Keratinocyte (primary cell): ENCODE measurements around the gene COL6A2. TPM values are rescaled to one million over a fixed set of nuclear protein-coding genes. Genes with fewer than 3 reads are reported as not detected.

ENCODE experiments used
- DNase-seq: peaks from one replicate; pipeline ENCODE4 v3.0.0-alpha.2; 2011; ENCODE audit warnings: low read depth, missing footprints, low spot score
- FAIRE-seq: peaks from 2 replicates; lab custom pipeline; 2011; peaks lifted over from hg19 to GRCh38; lab: Jason Lieb, UNC
- H2AFZ ChIP-seq: 2 replicates; pipeline ENCODE4 v1.6.0; 2012; ENCODE audit warnings: low read length, control low read depth, inconsistent platforms; ENCODE audit not compliant: control insufficient read depth
- H3K27ac ChIP-seq: 2 replicates; pipeline ENCODE4 v1.5.1; 2011; ENCODE audit warnings: low read length; ENCODE audit not compliant: control insufficient read depth, insufficient read depth
- H3K27me3 ChIP-seq: 3 replicates; pipeline ENCODE4 v1.6.0; 2011; ENCODE audit warnings: low read length; ENCODE audit not compliant: control insufficient read depth, insufficient read depth; ENCODE audit errors: extremely low read depth
- H3K36me3 ChIP-seq, 2 experiments: 2 replicates in 1 of 2; 3 replicates in 1 of 2; pipeline ENCODE4 v1.5.1; 2011; ENCODE audit warnings: low read length in 2 of 2, mild to moderate bottlenecking in 1 of 2; ENCODE audit not compliant: control insufficient read depth in 2 of 2, insufficient read depth in 2 of 2; ENCODE audit errors: extremely low read depth in 1 of 2
- H3K4me1 ChIP-seq: 3 replicates; pipeline ENCODE4 v1.5.1; 2011; ENCODE audit warnings: low read length; ENCODE audit not compliant: control insufficient read depth, insufficient read depth; ENCODE audit errors: extremely low read depth
- H3K4me2 ChIP-seq: 3 replicates; pipeline ENCODE4 v1.6.0; 2011; ENCODE audit warnings: low read depth, low read length; ENCODE audit not compliant: control insufficient read depth, insufficient read depth; ENCODE audit errors: extremely low read depth
- H3K4me3 ChIP-seq, 3 experiments: fragments of 200-600 bp in 1 of 3; sonication (generic) in 1 of 3; 2 replicates in 2 of 3; 3 replicates in 1 of 3; pipeline ENCODE4 v1.5.1; 2011 to 2016; ENCODE audit warnings: low read length in 3 of 3, mild to moderate bottlenecking in 3 of 3, control low read depth in 2 of 3, inconsistent platforms in 1 of 3, low read depth in 1 of 3, mixed read lengths in 1 of 3, mixed run types in 1 of 3, moderate library complexity in 1 of 3; ENCODE audit not compliant: control insufficient read depth in 2 of 3, insufficient read depth in 2 of 3; ENCODE audit errors: extremely low read depth in 1 of 3
- H3K79me2 ChIP-seq: 2 replicates; pipeline ENCODE4 v1.6.0; 2012; ENCODE audit warnings: low read length; ENCODE audit not compliant: control insufficient read depth, insufficient read depth
- H3K9ac ChIP-seq: 3 replicates; pipeline ENCODE4 v1.6.0; 2011; ENCODE audit warnings: low read length; ENCODE audit not compliant: control insufficient read depth, insufficient read depth; ENCODE audit errors: extremely low read depth
- H3K9me1 ChIP-seq: 3 replicates; pipeline ENCODE4 v1.6.0; 2011; ENCODE audit warnings: low read length; ENCODE audit not compliant: control insufficient read depth, insufficient read depth; ENCODE audit errors: extremely low read depth
- H3K9me3 ChIP-seq: 2 replicates; pipeline ENCODE4 v1.5.1; 2012; ENCODE audit warnings: low read depth, low read length; ENCODE audit not compliant: control insufficient read depth
- H4K20me1 ChIP-seq: 3 replicates; pipeline ENCODE4 v1.6.0; 2011; ENCODE audit warnings: low read length; ENCODE audit not compliant: control insufficient read depth, insufficient read depth; ENCODE audit errors: extremely low read depth
- EZH2 ChIP-seq: IDR thresholded peaks from one replicate; pipeline ENCODE4 v1.6.1; 2012; ENCODE audit warnings: inconsistent platforms, mild to moderate bottlenecking, low read length, moderate library complexity
- dilution Hi-C: fragments of 300-500 bp; cut with MboI; formaldehyde crosslinking; loops from one replicate; pipeline ENCODE4 v1.7.0; 2020; ENCODE audit warnings: low sequenced_read_pairs; ENCODE audit not compliant: extremely low pct_ligation_motif_present
- polyA plus RNA-seq, 5 experiments: library from polyadenylated mRNA; depleted of rRNA in 3 of 5; stranded (reverse) in 3 of 5; stranded (forward) in 1 of 5; unstranded in 1 of 5; fragments of >200 nt; gene quantifications; 1 replicate in 1 of 5; 2 replicates in 3 of 5; 3 replicates in 1 of 5; pipeline versions ENCODE4 v1.2.1 to v1.2.3, GENCODE V29; 2011 to 2012; ENCODE audit warnings: missing spikeins in 2 of 5, low read depth in 1 of 5, low replicate concordance in 1 of 5
- TF ChIP-seq, protein P1 (sequence below), 3 experiments: IDR thresholded peaks in 1 of 3; conservative IDR thresholded peaks in 1 of 3; optimal IDR thresholded peaks in 1 of 3; 2 replicates in 2 of 3; 3 replicates in 1 of 3; pipeline versions ENCODE3 to v1.5.1; 2011; ENCODE audit warnings: low read length in 3 of 3, mild to moderate bottlenecking in 3 of 3, moderate library complexity in 2 of 3, control low read depth in 1 of 3, inconsistent platforms in 1 of 3; ENCODE audit not compliant: insufficient read depth in 2 of 3; ENCODE audit errors: extremely low read depth in 1 of 3

The COL6A2 gene
- polyA plus RNA-seq, 1 donor (not counting 4 experiments of a cell fraction or from before 2014, with no cell fraction given), result 0.03 TPM

DNA sequence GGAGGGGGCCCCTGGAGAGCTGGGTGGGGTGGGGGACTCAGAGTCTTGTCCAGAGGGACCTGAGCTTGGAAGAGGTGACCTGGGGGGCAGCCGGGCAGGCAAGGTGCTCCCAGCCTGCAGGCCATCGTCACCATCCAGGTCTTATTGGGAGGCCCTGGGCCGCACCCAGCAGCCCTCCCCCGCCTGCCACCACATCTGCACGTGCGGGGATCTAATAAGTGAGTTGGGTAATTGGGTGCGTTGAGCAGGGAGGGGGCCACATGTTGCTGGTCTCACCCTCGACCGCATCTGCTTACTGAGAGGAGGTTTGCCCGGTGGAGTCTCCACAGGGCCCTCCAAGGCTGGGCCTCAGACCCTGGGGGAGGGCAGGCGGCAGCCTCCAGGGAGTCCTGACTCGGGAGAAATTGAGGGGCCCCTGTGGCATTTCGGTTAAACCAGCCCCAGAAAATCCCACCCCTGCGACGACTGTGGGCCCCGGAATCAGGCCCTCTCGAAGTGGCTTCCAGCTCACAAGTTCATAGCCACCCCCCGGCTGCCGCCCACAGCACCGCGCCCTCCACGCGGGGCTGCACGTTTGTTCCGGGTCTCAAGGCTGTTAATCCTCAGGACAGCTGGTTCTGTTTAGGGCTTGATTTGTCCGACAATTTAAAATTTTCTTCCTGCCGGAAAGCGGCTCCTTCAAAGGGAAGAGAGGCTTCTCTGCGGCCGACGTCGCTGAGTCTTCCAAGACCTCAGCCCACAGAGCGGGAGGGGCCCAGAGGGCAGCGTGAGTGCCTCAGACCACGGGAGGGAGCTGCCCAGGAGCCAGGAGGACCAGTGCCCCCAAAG is 14.7 kb upstream of the COL6A2 start:
- Histone ChIP-seq H3K4me2 (no peak overlapping the region), H3K79me2 (no peaks in the 10 kb centered on the region), H2AFZ (no peak overlapping the region), H3K27ac (no peak overlapping the region), H3K9me1 (no peaks in the 10 kb centered on the region), H3K9ac (no peak overlapping the region), H3K9me3 (no peaks in the 10 kb centered on the region), H4K20me1 (no peaks in the 10 kb centered on the region), H3K36me3 (no peaks in the 10 kb centered on the region), H3K27me3 (peaks cover 31% of the 10 kb centered on the region), H3K4me1 (no peaks in the 10 kb centered on the region), H3K4me3 (no peak overlapping the region)
- FAIRE-seq, result no peak
- DNase-seq, result no peak
- no peak for TF ChIP-seq EZH2
- TF ChIP-seq, protein P1, sequence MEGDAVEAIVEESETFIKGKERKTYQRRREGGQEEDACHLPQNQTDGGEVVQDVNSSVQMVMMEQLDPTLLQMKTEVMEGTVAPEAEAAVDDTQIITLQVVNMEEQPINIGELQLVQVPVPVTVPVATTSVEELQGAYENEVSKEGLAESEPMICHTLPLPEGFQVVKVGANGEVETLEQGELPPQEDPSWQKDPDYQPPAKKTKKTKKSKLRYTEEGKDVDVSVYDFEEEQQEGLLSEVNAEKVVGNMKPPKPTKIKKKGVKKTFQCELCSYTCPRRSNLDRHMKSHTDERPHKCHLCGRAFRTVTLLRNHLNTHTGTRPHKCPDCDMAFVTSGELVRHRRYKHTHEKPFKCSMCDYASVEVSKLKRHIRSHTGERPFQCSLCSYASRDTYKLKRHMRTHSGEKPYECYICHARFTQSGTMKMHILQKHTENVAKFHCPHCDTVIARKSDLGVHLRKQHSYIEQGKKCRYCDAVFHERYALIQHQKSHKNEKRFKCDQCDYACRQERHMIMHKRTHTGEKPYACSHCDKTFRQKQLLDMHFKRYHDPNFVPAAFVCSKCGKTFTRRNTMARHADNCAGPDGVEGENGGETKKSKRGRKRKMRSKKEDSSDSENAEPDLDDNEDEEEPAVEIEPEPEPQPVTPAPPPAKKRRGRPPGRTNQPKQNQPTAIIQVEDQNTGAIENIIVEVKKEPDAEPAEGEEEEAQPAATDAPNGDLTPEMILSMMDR (optimal IDR thresholded peaks at IDR 0.05 in 1 of 3, IDR thresholded peaks at IDR 0.05 in 1 of 3, conservative IDR thresholded peaks at IDR 0.05 in 1 of 3; ENCODE audit: extremely low read depth in 1 of 3, insufficient read depth in 2 of 3, low read length in 3 of 3), result no peak
- dilution Hi-C loops, result no loop called here

DNA sequence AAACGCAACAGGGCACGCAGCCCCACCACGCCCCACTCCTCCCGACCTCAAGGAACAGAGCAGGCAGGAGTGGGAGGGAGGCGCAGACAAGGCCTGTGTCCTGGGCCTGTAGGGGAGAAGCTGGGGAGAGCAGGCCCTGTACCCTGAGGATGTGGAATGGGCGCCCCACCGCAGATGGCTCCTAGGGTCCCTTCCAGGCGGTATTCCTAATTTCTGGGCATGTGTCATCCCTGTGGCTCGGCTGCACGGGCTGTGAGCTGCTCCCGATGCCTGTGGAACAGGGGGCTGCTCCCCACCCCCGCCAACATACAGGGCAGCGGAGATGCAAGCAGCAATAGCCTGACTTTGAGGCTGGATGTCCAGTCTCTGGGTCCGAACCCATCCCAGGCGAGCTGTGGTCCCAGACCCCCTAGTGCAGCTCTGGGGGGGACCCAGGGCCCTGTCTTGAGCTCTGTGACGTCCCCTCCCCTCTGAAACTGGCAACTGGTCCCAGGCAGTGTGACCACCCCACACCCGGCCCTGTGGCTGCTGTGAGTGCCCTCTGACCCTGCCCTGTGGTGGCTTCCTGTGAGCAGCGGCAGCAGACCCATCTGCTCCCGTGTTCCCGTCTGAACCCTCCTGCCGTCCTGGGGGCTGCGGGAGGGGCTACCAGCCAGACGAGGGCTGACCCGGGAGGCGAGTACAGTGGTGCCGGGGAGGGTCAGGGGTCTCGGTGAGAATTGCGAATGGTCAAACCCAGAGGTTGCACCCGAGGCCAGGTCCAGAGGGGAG is 13.9 kb upstream of the COL6A2 start:
- H3K4me3 ChIP-seq, result no peak overlapping the region
- TF ChIP-seq, protein P1 (optimal IDR thresholded peaks at IDR 0.05 in 1 of 3, IDR thresholded peaks at IDR 0.05 in 1 of 3, conservative IDR thresholded peaks at IDR 0.05 in 1 of 3; ENCODE audit: extremely low read depth in 1 of 3, insufficient read depth in 2 of 3, low read length in 3 of 3), result no peak
- TF ChIP-seq EZH2, result no peak
- H3K9me3 ChIP-seq, result no peaks in the 10 kb centered on the region
- no peaks in the 10 kb centered on the region for H3K36me3 ChIP-seq
- no peak overlapping the region for H2AFZ ChIP-seq
- dilution Hi-C loops, result no loop called here
- H3K9ac ChIP-seq, result no peak overlapping the region
- peaks cover 31% of the 10 kb centered on the region for H3K27me3 ChIP-seq
- H3K4me1 ChIP-seq, result no peaks in the 10 kb centered on the region
- no peak for DNase-seq
- no peaks in the 10 kb centered on the region for H3K9me1 ChIP-seq
- no peak overlapping the region for H3K4me2 ChIP-seq
- FAIRE-seq, result no peak
- H3K27ac ChIP-seq, result no peak overlapping the region
- no peaks in the 10 kb centered on the region for H3K79me2 ChIP-seq
- H4K20me1 ChIP-seq, result no peaks in the 10 kb centered on the region
